Hepatocyte (in vitro differentiated cells): ENCODE results near the gene KRTAP9-9.

Experiments used
- EZH2 ChIP-seq: fragments of 200-600 bp; sonication (generic); IDR thresholded peaks from 2 replicates; pipeline ENCODE4 v1.6.1; 2016; ENCODE audit warnings: antibody characterized with exemption, mild to moderate bottlenecking, borderline replicate concordance
- EZH2phosphoT487 ChIP-seq: fragments of 200-600 bp; sonication (generic); IDR thresholded peaks from one replicate; pipeline ENCODE4 v1.6.1; 2018; ENCODE audit warnings: antibody characterized with exemption, mild to moderate bottlenecking, low read depth, moderate library complexity; ENCODE audit not compliant: unreplicated experiment, severe bottlenecking
- TF ChIP-seq, protein P1 (sequence below): fragments of 200-600 bp; sonication (generic); IDR thresholded peaks from 2 replicates; pipeline ENCODE4 v1.5.1; 2016; ENCODE audit warnings: antibody characterized with exemption, mild to moderate bottlenecking; ENCODE audit not compliant: poor library complexity

DNA sequence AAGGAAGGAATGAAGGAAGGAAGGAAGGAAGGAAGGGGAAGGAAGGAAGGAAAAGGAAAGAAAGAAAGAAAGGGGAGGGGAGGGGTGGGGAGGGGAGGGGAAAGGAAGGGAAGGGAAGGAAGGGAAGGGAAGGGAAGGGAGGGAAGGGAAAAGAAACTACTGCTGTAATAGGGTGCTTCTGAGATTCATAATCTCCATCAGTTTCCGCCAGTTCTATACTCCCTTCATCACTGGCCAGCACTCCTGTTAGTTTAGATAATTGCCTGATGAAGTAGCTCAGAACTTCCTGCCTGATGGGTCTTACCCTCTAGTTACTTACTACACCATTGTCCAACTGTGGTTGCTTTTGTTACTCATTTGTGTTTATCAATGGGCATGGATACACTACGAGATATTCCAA lies 8.0 kb downstream of the KRTAP9-9 start:
- TF ChIP-seq, protein P1, sequence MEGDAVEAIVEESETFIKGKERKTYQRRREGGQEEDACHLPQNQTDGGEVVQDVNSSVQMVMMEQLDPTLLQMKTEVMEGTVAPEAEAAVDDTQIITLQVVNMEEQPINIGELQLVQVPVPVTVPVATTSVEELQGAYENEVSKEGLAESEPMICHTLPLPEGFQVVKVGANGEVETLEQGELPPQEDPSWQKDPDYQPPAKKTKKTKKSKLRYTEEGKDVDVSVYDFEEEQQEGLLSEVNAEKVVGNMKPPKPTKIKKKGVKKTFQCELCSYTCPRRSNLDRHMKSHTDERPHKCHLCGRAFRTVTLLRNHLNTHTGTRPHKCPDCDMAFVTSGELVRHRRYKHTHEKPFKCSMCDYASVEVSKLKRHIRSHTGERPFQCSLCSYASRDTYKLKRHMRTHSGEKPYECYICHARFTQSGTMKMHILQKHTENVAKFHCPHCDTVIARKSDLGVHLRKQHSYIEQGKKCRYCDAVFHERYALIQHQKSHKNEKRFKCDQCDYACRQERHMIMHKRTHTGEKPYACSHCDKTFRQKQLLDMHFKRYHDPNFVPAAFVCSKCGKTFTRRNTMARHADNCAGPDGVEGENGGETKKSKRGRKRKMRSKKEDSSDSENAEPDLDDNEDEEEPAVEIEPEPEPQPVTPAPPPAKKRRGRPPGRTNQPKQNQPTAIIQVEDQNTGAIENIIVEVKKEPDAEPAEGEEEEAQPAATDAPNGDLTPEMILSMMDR = no peak
- TF ChIP-seq EZH2phosphoT487 = no peak
- no peak for TF ChIP-seq EZH2
